ENCODE results near the gene C3orf85.

The C3orf85 gene

DNA sequence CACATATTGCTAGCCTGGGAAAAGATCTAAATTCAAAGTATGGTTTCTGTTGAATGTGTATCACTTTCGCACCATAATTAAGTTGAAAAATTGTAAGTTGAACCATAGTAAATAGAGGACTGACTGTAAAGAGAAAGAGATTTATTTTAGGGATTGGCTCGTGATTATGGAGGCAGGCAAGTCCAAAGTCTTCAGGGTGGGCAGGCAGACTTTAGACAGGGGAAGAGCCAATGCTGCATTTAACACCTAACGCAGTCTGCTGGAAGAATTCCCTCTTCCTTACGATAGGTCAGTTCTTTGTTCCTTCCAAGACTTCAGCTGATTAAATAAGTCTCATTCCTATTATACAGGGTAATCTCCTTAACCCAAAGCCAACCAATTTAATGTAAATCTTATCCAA lies 15.8 kb downstream of the C3orf85 start:
- no peak for DNase-seq (ENCODE audit: low read depth)

GRCh38 chr3:109154979-109155378 lies 18.5 kb downstream of the C3orf85 start:
- peak; percentile 76 for DNase-seq (ENCODE audit: low read depth)

DNA sequence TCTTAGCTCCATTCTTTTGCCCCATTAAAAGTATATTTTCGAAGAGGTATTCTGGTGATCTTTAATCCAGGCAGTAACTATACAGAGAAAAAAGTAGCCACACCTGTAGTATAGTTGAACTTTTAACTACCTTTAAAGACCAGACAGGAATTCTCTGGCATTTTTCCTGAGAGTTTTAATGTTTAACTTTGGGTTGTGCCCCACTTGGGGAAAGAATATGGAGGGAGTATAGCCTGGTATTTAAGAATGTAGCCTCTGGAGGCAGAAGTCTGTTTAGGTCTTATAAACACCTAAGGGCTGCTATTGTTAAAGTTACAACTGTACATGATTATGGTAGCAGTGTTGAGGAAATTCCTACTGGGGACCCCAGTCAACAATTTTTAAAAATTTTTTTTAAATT lies 19.3 kb downstream of the C3orf85 start:
- DNase-seq (ENCODE audit: low read depth): no peak

- no peak for DNase-seq (ENCODE audit: low read depth)
Observed at GRCh38 chr3:109161487-109162123, 25.1 kb downstream of the C3orf85 start.

- DNase-seq (ENCODE audit: low read depth): no peak
Observed at GRCh38 chr3:109165905-109166304, 29.4 kb downstream of the C3orf85 start.

GRCh38 chr3:109171479-109171878 lies 35.0 kb downstream of the C3orf85 start:
- DNase-seq (ENCODE audit: low read depth): no peak

DNA sequence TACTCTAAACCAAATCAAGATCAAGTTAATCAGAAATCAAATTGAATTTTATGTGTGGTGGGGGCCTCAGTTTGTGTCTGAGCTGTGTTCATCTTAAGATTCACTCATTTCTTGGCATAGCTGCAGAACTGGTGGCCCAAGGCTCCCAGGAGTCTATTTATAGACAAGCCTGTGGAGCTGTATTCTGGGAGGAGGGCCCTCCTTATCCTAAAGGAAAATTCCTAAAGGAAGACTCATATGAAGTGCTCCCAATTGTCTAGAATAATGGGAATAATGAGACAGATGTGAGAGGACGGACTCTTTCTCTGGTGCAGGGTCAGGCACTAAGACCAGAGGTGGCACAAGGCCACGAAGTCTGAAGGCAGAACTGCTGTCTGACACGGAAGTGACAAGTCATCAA lies 38.9 kb downstream of the C3orf85 start:
- DNase-seq (ENCODE audit: low read depth): peak; percentile 36

DNA sequence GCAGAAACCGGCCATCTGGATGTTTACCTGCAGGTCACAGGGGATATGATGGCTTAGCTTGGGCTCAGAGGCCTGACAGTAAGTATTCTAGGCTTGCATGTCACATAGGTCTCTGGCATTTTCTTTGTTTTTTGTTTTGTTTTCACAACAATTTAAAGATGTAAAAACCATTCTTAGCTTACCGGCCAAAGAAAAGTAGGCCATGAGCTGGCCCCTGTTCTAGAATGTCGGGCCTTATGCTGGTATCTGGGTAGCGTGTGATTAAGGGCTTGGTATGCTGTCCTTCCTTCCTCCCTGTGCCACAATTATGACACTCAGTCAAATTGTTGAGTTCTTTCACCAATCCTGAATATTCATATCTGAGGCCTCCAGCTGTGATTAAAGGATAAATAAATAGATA lies 40.2 kb downstream of the C3orf85 start:
- no peak for DNase-seq (ENCODE audit: low read depth)

DNA sequence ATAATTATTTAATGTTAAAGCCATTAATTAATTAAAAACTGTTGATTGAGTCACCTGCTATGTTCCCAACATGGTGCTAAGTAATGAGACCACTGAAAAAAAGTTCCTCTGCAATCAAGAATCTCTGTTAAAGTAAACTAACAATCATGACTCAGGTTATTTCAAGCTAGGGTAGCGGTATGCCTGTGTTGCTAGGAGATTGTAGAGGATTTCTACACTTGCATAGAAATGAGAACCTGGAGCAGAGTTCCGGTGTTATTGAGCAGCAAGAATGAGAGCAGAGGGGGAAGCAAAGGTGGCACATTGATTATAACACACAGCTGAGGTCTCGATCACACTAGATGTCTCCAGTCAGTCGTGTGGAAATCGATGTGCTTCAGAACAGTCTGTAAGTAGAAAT lies 41.4 kb downstream of the C3orf85 start:
- peak; percentile 64 for DNase-seq (ENCODE audit: low read depth)

GRCh38 chr3:109178708-109179107 lies 42.2 kb downstream of the C3orf85 start:
- no peak for DNase-seq (ENCODE audit: low read depth)

DNA sequence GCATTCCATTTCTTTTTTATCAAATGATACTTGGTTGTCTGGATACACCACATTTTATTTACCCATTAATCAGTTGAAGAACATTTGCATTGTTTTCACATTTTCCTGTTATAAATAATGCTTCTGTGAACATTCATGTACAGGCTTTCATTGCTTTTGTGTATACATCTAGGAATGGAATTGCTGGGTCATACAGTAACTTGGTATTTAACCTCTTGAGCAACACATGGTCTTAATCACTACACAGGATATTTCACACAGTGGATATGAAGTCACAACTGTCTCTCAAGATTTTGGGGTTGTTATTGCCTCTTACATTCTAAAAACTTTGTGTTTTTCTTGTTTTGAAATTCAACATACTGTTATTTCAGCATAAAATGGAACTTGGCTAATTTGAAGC lies 48.2 kb downstream of the C3orf85 start:
- DNase-seq (ENCODE audit: low read depth): peak; percentile 53

- no peak for DNase-seq (ENCODE audit: low read depth)
Observed at GRCh38 chr3:109187390-109187789, 50.9 kb downstream of the C3orf85 start.

- no peak for DNase-seq (ENCODE audit: low read depth)
Observed at GRCh38 chr3:109188741-109189140, 52.2 kb downstream of the C3orf85 start.

DNA sequence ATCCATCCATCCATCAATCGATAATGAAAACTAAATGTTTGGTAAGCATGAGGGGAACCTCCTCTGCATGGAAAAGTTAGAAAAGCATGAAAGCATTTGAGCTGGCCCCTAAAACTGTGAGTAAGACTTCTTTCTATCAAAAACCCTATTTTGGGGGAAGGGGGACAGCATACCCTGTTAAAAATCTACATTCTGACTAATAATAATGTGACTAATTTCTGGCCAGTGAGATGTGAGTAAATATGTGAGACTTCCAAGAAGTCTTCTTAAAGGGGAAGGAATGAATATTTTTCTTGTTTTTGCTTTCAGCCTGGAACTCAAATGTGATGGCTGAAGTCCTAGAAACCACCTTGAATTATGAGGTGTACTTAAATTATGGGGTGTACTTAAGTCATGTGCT lies 54.9 kb downstream of the C3orf85 start:
- DNase-seq (ENCODE audit: low read depth): peak; percentile 44

- DNase-seq (ENCODE audit: low read depth): peak; percentile 87
Observed at GRCh38 chr3:109195815-109196214, 59.3 kb downstream of the C3orf85 start.
